A673 (cell line): ENCODE data around the gene NR5A1. TPM values are rescaled to one million over a fixed set of nuclear protein-coding genes. Genes with fewer than 3 reads are reported as not detected.

Experiments used
- BruUV-seq: library from RNA; stranded (reverse); fragments of 400-500 nt; replicated peaks from 2 replicates; lab custom pipeline; 2021; lab: Mats Ljungman, UMichigan
- CTCF ChIA-PET: fragments of 300-600 bp; sonication (Branson Sonifier 250); formaldehyde crosslinking; loops from one replicate; lab custom pipeline; 2022; ENCODE audit warnings: antibody characterized with exemption; lab: Charles Lee
- POLR2A ChIA-PET: fragments of 300-600 bp; sonication (Branson Sonifier 250); formaldehyde crosslinking; loops from one replicate; lab custom pipeline; 2022; ENCODE audit warnings: antibody characterized with exemption; ENCODE audit not compliant: low non-redundant PET; lab: Charles Lee
- DNase-seq: peaks from one replicate; pipeline ENCODE4 v3.0.0-alpha.2; 2015; ENCODE audit warnings: low spot score
- H3K27ac ChIP-seq: fragments of 200-600 bp; sonication (generic); 2 replicates; pipeline ENCODE4 v1.5.1; 2016; ENCODE audit warnings: mixed run types, low read depth, mild to moderate bottlenecking, mixed read lengths, antibody characterized with exemption, low read length; ENCODE audit not compliant: poor library complexity, severe bottlenecking
- H3K27me3 ChIP-seq: fragments of 200-600 bp; sonication (generic); replicated peaks from 2 replicates; pipeline ENCODE4 v1.6.1; 2017; ENCODE audit warnings: mixed run types, low read depth, mild to moderate bottlenecking, mixed read lengths, antibody characterized with exemption, low read length; ENCODE audit not compliant: insufficient read depth, poor library complexity
- H3K36me3 ChIP-seq: fragments of 200-600 bp; sonication (generic); 2 replicates; pipeline ENCODE4 v1.6.1; 2016; ENCODE audit warnings: mixed run types, mild to moderate bottlenecking, mixed read lengths, antibody characterized with exemption, low read length; ENCODE audit not compliant: insufficient read depth, poor library complexity, severe bottlenecking
- H3K4me1 ChIP-seq: fragments of 200-600 bp; sonication (generic); 2 replicates; pipeline ENCODE4 v1.6.1; 2017; ENCODE audit warnings: mixed run types, mild to moderate bottlenecking, mixed read lengths, antibody characterized with exemption, low read length; ENCODE audit not compliant: insufficient read depth, poor library complexity, severe bottlenecking
- H3K4me3 ChIP-seq: fragments of 200-600 bp; sonication (generic); 2 replicates; pipeline ENCODE4 v1.5.1; 2016; ENCODE audit warnings: low read depth, mixed run types, mild to moderate bottlenecking, mixed read lengths, low read length; ENCODE audit not compliant: poor library complexity, severe bottlenecking
- H3K9me3 ChIP-seq: fragments of 200-600 bp; sonication (generic); 2 replicates; pipeline ENCODE4 v1.6.1; 2016; ENCODE audit warnings: mixed run types, low read depth, mild to moderate bottlenecking, mixed read lengths, antibody characterized with exemption, low read length; ENCODE audit not compliant: poor library complexity, severe bottlenecking
- CTCF ChIP-seq: fragments of 300-800, 200-600 bp; sonication (generic); conservative IDR thresholded peaks from 2 replicates; pipeline ENCODE4 v1.5.1; 2017; ENCODE audit warnings: low read depth, mild to moderate bottlenecking, antibody characterized with exemption, low read length, moderate library complexity, mixed read lengths
- EZH2 ChIP-seq: fragments of 200-600 bp; sonication (generic); IDR thresholded peaks from 2 replicates; pipeline ENCODE4 v1.6.1; 2017; ENCODE audit warnings: borderline replicate concordance, low read depth, mild to moderate bottlenecking, mixed read lengths, antibody characterized with exemption, low read length; ENCODE audit not compliant: poor library complexity, severe bottlenecking
- intact Hi-C: fragments of 100-400 bp; cut with micrococcal nuclease; formaldehyde crosslinking; loops from one replicate; pipeline ENCODE4 v1.10.0; 2022; ENCODE audit not compliant: unreplicated experiment
- total RNA-seq: library from RNA; stranded (reverse); gene quantifications from 2 replicates; pipeline ENCODE4 v1.2.3, GENCODE V29; 2021

Gene NR5A1
- total RNA-seq, 1 experiment from 2014 or later = not detected

- ChIA-PET POLR2A (no interaction called here), CTCF (no interaction called here)
- TF ChIP-seq CTCF (no peak), EZH2 (no peak)
- no peaks in the 10 kb centered on the region for H3K27me3 ChIP-seq
- no TSS peak for BruUV-seq
- DNase-seq = no peak
- no peak overlapping the region for H3K4me3 ChIP-seq
- H3K9me3 ChIP-seq = no peaks in the 10 kb centered on the region
- H3K27ac ChIP-seq = no peak overlapping the region
- no peaks in the 10 kb centered on the region for H3K4me1 ChIP-seq
- intact Hi-C loops = no loop called here
- no peaks in the 10 kb centered on the region for H3K36me3 ChIP-seq
These were observed 68.1 kb downstream of the NR5A1 start for GRCh38 chr9:124439086-124439485.

DNA sequence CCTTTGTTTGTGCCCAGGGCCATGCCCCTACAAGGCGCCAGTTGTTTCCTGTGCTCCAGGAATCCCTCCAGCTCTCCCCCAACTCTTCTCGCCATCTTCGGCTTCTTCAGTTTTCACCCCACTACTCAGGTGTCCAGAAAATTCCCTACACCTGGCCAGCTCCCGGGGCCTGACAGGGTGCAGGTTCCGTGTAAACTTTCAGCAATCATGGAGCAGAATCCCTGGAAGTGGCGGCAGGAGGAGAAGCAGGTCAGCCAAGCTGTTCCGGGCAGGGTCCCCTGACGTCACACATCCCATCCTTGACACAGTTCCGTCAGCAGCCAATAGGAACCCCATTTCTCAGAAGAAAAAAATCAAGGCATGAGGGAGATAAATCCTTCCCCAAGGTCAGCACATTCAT is 69.1 kb downstream of the NR5A1 start:
- ChIA-PET CTCF (no interaction called here), POLR2A (no interaction called here)
- no peaks in the 10 kb centered on the region for H3K36me3 ChIP-seq
- intact Hi-C loops = no loop called here
- H3K27ac ChIP-seq = no peak overlapping the region
- no peaks in the 10 kb centered on the region for H3K4me1 ChIP-seq
- no peaks in the 10 kb centered on the region for H3K9me3 ChIP-seq
- no peak for DNase-seq
- no peak overlapping the region for H3K4me3 ChIP-seq
- no peak for TF ChIP-seq EZH2
- TF ChIP-seq CTCF = no peak
- no peaks in the 10 kb centered on the region for H3K27me3 ChIP-seq
- no TSS peak for BruUV-seq

DNA sequence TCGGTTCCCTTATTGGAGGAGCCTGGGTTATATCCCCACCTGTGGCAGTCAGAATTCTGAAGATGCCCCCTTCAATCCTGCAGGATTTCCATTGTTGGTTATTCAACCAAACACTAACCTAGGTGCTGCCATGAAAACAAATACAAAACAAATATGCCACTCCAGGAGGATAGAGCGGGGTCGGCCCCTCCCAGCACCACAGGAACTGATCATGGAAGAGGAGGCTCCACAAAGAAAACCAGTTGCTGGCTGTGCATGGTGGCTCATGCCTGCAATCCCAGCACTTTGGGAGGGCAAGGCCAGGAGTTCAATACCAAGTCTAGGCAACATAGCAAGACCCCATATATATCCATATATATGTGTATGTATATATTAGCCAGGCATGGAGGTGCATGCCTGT is 70.1 kb downstream of the NR5A1 start:
- Histone ChIP-seq H3K36me3 (no peaks in the 10 kb centered on the region), H3K9me3 (no peaks in the 10 kb centered on the region), H3K4me3 (no peak overlapping the region), H3K4me1 (no peaks in the 10 kb centered on the region), H3K27ac (no peak overlapping the region), H3K27me3 (no peaks in the 10 kb centered on the region)
- no TSS peak for BruUV-seq
- TF ChIP-seq EZH2 = no peak
- TF ChIP-seq CTCF = no peak
- intact Hi-C loops = no loop called here
- CTCF ChIA-PET = no interaction called here
- no peak for DNase-seq
- POLR2A ChIA-PET = no interaction called here
